Kidney capillary endothelial cell (primary cell): ENCODE results near the gene SART1.

Source experiments
- DNase-seq: peaks from one replicate; pipeline ENCODE4 v3.0.0-alpha.2; 2018; ENCODE audit warnings: low spot score

Gene SART1, protein sequence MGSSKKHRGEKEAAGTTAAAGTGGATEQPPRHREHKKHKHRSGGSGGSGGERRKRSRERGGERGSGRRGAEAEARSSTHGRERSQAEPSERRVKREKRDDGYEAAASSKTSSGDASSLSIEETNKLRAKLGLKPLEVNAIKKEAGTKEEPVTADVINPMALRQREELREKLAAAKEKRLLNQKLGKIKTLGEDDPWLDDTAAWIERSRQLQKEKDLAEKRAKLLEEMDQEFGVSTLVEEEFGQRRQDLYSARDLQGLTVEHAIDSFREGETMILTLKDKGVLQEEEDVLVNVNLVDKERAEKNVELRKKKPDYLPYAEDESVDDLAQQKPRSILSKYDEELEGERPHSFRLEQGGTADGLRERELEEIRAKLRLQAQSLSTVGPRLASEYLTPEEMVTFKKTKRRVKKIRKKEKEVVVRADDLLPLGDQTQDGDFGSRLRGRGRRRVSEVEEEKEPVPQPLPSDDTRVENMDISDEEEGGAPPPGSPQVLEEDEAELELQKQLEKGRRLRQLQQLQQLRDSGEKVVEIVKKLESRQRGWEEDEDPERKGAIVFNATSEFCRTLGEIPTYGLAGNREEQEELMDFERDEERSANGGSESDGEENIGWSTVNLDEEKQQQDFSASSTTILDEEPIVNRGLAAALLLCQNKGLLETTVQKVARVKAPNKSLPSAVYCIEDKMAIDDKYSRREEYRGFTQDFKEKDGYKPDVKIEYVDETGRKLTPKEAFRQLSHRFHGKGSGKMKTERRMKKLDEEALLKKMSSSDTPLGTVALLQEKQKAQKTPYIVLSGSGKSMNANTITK

DNA sequence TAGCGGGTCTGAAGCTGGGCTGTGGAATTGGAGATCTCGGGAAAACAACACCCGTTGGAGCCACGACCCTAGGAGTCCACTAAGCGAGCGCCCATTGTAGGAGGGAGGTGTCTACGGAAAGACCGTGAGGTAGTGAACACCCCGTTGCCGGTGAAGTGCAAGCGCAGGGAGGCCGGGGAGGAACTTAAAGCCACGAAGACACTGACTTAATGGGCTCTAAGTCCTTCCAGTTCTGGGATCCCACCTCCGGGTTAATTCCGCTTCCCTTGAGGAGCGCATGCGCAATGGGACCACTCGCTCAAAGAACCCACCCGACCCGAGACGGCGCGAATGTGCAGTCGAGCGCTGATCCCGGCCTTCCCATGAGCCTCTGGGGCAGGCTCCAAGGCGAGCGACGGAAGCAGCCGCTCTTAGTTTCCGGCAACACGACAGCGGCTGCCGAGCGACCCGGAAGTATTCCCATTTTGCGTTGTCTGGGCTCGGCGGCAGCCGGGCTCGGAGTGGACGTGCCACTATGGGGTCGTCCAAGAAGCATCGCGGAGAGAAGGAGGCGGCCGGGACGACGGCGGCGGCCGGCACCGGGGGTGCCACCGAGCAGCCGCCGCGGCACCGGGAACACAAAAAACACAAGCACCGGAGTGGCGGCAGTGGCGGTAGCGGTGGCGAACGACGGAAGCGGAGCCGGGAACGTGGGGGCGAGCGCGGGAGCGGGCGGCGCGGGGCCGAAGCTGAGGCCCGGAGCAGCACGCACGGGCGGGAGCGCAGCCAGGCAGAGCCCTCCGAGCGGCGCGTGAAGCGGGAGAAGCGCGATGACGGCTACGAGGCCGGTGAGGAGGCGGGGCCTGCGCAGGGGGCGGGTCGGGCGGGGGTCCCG is at the start of gene SART1:
TSS of gene SART1 (plus strand) at position 468 of the 874 bp plus-strand sequence. CDS start at position 515, 47 bp downstream.
- peak; percentile 97 for DNase-seq

DNA sequence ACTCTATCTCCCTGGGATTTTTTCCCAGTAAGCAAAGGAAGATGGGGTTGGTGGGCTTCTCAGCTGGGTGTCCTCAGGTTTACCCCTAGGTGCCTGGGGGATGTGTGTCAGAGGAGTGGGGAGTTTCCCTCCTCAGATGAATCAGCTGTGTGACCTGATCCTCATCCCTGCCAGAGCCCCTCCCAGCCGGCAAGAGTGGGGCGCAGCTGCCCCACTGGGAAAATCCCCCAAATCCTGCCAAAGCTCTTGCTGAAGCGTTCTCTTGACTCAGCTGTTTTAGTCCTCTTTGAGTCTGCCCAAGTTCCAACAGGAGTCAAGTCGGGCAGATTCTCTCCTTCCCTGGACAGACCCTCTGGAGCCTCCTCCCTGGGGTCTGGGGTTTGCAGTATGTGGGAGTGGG is 48.7 kb upstream of the SART1 start:
- no peak for DNase-seq

DNA sequence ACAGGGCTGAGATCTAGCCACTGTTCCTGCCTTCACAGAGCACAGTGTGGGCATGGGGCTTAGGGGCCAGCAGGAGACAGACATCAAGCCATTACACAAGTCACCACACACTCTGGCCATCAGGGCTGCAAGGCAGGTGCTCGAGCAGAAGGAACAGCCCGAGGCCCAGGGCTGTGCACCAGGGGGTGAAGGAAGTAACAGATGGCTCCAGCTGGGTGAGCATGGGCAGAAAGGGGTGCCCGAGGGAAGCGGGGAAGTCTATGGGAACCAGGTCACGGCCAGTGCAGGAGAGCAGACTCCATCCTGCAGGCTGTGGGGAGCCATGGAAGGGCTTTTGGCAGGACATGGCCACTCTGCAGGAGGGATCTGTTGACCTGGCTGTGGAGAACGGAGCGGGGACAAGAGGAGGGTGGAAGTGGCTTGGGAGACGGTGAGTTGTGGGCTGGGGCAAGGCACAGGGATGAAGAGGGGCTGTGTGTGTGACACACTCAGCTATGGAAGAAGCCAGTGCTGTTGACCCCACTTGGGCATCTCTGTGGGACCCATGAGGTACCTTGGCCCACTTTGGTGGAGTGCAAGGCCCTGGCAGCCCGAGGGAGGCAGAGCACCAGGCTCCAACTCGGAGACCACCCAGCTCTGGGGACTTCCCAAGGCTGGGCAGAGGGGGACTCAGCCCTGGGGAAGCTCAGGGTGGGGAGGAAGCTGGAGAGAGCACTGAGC is 46.3 kb upstream of the SART1 start:
- no peak for DNase-seq

DNA sequence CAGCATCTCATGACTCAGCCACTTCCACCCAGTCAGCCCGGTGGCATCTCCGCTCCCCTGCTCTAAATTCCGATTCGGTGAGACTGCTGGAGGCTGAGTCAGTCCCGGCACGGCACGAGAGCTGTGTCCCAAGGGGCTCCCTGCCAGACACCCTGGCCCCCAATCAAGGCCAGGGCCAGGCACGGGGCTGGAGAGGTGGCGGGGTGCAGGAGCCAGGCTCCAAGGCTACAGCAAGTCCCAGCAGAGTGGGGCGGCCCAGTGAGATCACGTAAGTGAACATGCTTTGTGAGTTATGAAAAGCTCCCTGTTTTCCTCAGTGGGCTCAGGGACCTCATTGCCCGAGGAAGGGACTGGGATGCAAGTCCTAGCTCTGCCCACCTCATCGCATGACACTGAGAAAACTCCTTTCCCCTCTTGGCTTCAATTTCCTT is 45.7 kb upstream of the SART1 start:
- peak; percentile 99 for DNase-seq

DNA sequence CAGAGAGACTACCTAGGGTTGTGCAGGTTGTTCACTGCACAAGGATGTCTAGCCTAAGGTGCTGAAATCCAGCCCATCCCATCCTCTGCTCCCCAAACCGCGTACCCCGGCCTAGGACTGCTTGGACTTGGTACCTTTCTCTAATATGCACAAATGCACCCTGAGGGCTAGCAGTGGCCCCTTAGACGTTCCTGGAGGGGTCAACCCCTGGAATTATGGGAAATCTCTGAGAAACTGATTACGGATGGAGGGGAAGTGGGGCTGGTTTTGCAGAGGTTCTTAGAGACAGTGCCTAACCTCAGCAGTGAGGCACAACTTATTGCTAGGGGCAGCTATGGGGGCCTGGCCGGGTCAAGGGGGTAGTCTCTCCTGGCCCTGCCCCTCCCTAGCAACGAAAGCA is 45.1 kb upstream of the SART1 start:
- DNase-seq: no peak

DNA sequence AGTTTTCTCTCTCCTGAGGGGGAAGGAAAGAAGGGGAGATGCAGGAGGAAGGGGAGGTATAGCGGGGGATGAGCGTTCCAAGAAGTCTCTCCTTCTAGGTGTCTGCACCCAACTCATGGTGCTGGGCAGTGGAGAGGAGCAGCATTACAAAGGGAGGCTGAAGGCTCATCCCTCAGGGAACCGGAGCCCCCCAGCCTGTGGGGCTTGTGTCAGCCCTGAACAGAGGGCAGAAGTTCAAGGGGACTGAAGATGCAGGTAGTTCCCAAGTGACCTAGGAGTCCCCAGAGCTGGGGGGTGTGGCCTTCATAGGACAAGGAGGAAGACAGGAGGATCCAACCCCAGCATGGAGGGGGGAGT is 44.5 kb upstream of the SART1 start:
- no peak for DNase-seq

DNA sequence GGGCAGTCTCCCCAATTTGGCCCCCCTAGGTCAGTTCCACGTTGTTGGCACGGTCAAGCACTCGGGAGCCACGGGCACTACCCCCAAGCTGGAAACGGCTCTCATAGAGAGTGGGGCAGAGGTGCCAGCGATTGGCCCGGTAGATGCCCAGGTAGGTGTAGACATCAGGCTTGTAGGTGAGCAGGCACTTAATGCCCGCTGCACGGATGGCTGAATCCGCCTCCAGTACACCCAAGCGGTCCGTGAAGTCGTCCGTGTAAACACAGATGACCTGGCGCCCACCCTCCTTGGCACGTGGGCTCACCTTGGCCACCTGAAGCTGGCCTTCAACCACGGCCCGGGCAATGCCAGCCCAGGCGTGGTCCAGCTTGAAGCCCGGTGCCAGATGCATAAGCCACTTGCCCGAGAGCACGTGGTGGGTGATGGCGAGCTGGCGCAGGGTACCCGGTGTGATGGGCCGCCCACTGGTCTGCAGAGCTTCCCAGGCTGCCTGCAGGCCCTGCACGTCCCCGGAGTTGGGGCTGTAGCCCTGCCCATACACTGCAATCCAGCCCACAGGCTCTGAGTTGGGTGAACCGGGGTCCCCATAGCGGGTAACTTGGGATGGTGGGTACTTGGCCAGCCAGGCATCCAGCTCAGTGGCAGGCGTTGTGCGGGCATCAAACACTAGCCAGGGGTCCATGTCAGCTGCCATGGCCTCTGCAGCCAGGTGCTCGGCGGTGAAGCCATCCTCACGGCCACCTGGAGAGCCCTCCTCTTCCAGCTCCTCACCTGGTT is 43.9 kb upstream of the SART1 start:
- DNase-seq: no peak

DNA sequence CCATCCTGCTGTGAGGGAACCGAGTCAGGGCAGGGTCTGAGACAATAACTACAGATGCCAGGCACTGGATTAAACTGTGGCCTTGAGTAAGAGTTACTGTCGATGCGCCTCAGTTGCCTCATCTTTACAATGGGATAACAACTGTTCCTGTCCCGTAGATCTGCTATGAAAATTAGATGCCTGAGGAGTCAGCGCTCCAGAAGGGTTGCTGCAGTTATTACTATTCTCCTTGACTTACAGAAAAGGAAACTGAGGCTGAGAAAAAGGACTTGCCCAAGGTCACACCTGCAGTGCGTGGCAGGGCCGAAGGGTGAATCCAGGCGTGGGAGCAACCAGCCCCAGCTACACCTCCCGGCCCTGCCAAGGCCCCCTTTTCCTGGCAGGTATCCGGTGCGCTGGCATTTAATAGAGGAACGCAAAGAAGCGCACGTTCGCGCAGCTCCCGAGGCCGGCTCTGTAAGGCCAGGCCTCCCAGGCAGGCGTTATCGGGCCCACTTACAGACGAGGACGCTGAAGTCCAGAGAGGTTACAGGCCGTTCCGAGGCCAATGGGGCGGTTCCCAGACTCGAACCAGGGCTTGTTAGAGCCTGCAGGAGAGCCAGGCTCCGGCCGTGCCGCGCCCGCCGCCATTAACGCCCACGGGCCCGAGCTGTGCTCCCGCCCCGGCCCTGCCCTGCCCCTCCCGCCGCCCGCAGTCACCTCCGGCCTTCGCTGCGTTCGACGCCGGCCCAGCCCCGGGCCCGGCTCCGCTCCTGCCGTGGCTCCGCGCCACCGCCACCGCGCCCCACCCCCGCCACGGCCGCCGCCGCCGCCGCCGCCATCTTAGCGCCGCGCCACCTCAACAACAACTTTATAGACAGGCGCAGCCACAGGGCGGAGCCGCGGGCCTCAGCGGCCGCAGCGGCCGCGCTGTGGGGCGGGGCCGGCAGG is 43.1 kb upstream of the SART1 start, which contains the start of gene C11orf68:
TSS of gene C11orf68 (minus strand) at position 852 of the 930 bp plus-strand sequence. CDS start at position 821, 31 bp downstream.
- no peak for DNase-seq

DNA sequence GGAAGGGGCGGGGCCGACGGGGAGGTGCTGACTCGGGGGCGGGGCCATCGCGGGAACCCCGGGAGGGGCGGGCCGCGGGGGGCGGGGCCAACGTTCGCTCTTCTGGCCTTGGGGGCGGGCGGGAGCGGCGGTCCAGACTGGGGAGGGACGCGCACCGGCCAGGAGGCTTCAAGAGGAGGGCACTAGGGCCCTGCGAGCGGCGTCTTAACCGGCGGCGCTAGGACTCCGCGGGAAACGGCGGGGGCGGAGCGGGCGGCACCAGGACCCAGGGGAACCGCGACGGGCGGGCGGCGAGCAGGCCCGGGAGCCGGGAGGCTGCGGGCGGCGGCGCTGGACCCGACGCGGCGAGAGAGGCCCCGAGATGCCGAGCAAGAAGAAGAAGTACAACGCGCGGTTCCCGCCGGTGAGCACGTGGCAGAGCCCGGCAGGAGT is 42.4 kb upstream of the SART1 start, which contains the start of gene DRAP1:
TSS of gene DRAP1 (plus strand) at position 286 of the 432 bp plus-strand sequence. CDS start at position 362, 76 bp downstream.
- DNase-seq: peak; percentile 98

DNA sequence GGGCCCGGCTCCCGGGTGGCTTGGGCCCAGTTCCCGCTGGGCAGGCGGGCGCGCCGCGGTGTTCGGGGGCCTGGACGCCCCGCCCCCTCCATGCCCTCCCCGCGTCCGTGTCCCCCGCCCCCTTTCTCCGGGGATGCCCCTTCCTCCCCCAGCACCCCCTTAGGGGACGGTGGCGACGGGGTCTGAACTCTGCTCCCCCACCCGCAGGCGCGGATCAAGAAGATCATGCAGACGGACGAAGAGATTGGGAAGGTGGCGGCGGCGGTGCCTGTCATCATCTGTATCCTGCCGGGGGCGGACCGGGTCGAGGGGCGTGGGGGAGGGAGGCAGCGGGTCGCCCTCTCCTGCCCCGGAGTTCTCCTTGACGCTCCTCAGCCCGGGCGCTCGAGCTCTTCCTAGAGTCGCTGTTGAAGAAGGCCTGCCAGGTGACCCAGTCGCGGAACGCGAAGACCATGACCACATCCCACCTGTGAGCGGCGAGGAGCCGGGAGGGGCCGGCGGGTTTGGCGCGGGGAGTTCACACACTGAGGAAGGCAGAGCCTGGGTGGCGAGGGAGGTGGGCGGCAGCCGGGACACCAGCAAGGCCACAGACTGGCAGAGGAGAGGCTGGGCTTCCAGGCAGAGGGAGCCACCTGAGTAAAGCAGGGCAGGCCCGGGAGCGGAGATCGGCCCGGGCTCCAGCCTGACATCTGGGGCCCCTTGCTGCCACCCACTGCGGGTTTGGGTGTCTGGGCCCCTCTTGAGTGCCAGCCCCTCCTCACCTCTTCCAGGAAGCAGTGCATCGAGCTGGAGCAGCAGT is 41.8 kb upstream of the SART1 start:
- no peak for DNase-seq

DNA sequence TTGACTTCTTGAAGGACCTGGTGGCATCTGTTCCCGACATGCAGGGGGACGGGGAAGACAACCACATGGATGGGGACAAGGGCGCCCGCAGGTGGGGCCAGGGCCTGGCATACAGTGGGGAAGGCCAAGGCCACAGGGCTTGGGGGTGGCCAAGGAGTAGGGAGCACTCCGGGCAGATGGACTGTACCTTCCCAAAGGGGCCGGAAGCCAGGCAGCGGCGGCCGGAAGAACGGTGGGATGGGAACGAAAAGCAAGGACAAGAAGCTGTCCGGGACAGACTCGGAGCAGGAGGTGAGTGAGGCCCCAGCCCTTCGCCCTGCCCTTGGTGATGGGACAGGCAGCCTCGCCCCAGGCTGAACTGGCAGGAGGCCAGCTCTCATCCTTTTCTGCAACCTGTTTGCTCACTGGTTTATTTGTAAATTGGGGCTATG is 41.1 kb upstream of the SART1 start:
- DNase-seq: no peak

DNA sequence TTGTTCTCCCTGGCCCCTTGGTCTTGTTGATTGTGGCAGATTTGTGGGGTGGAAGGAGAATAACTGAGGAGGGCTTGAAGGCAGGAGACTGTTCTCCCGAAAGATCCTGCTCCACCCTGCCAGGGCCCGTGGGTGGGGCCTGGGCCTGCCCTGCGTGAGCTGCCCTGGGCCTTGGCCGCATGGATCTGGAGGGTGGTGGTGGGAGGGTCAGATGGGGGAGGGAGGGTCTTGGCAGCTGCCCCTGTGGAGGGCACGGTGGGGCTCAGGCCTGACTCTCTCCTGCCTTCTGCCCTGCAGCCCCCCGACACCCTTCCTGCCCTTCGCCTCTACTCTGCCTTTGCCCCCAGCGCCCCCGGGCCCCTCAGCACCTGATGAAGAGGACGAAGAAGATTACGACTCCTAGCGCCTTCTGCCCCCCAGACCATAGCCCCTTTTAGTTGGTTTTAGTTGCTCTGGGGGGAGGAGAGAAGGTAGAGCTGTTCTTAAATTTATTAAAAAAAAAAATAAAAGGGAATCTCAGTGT is 40.4 kb upstream of the SART1 start:
- DNase-seq: no peak

DNA sequence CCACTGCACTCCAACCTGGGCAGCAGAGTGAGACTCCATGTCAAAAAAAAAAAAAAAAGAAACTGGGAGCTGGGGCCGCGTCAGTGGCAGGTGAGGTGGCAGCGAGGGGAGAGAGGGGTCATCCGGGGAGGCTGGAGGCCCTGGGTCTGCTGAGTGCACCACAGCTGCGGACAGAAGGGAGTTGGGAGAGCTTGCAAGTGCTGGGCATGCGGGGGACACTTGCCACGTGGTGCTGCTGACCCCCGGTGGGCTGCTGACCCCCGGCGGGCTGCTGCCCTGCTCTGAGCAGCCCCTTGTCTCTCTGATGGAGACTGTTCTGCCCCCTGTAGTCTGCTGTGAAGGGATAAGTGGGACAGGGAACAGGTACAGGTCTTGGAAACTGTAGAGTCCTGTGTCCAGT is 39.7 kb upstream of the SART1 start:
- DNase-seq: no peak

DNA sequence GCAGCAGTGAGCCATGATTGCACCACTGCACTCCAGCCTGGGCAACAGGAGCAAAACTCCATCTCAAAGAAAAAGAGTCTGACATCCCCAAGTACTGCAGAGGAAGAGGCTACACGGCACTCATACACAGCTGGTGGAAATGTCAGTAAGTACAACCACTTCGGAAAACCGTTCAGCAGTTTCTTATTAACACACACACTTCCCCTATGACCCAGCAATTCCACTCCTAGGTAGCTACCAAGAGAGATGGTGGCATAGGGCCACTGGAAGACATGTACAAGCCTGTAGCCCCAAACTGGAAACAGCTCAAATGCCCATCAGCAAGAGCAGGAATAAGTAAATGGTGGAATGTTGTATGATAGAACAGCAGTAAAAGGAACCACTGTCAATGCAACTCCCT is 39.0 kb upstream of the SART1 start:
- no peak for DNase-seq

DNA sequence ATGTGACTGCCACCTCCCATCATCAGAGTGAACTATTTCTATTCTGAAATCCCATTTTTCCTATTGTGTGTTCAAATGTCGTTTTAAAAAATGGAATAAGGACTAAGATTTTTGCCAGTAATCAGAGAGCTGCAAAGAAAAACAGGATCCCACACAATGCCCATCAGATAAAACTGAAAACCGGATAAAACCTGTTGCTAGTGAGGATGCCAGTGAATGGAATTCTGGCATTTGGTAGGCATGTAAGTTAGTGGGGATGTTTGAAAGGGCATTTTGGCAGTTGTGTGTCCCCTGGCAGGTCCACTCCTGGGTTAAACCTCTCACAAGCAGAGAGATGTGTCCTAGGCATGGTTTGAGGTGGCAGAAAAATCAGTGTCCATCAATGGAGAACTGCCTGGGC is 36.1 kb upstream of the SART1 start:
- no peak for DNase-seq

DNA sequence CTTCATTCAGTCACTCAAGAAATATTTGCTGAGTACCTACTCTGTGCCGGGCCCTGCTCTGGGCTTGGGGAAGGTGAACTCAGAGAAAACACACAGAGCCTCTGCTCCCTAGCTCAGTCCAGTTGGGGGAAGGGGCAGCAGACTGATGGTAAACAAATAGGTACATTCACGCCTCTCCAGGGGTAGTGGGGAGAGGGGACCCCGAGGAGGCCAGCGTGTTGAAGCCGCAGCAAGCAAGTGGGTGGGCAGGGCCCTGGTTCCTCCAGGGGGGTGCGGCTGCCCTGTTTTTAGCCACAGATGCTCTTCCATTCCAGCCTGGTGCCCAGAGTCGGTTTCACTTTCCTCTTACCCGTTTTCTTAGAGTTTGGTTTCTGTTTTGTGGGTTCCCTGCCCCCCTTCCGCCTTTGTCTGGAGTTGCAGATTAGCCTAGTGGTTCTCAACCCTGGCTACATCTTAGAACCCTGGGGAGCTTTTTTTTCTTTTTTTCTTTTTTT is 33.6 kb upstream of the SART1 start:
- DNase-seq: no peak

DNA sequence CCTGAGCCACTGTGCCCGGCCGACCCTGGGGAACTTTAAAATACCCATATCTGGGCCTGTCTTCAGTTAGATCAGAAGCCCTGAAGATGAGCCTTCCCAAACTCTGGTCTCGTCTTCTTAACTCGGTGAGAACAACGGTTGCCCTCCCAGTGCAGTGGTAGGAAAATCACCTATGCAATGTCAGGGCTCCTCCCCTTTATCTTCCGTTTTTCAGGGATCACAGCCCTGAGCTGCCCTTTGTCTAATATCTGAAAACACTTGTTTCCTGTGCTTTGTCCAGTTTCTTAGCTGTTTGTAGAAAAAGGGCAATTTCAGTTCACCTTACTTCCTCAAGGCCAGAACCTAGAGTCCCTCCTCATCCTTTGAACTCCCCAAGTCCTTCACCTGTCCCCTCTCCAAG is 32.9 kb upstream of the SART1 start:
- no peak for DNase-seq
